ENCODE data around the gene HDAC11.

HDAC11 gene

GRCh38 chr3:13528217-13528867 is 48.2 kb downstream of the HDAC11 start:
- no peak for DNase-seq

GRCh38 chr3:13529196-13530112 is 49.3 kb downstream of the HDAC11 start:
- no peak for DNase-seq

GRCh38 chr3:13530241-13531009 is 50.3 kb downstream of the HDAC11 start:
- DNase-seq = no peak

GRCh38 chr3:13532085-13532484 is 52.0 kb downstream of the HDAC11 start:
- DNase-seq = no peak

GRCh38 chr3:13532631-13533030 is 52.5 kb downstream of the HDAC11 start:
- no peak for DNase-seq

- no peak for DNase-seq
These were observed 53.8 kb downstream of the HDAC11 start for GRCh38 chr3:13533885-13534301.

GRCh38 chr3:13535526-13535875 is 55.4 kb downstream of the HDAC11 start:
- DNase-seq = no peak

DNA sequence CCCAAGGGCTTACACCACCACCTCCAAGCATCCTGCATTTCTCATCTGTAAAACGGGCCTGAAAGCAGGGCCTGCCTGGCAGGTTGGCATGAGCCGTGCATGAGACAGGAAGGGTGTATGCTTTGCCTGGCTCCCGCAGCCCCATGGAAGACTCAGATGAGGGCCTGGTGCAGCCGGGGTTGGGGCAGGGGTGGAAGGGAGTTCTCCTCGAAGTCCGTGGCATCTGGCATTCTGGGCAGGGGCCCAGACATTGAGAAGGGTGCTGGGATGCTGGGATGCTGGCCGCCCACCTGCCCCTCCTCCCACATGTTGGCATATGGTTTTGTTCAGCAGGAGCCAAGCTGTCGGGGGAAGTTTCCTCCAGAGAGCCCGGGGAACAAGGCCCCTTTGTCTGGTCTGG is 55.8 kb downstream of the HDAC11 start:
- no peak for DNase-seq

DNA sequence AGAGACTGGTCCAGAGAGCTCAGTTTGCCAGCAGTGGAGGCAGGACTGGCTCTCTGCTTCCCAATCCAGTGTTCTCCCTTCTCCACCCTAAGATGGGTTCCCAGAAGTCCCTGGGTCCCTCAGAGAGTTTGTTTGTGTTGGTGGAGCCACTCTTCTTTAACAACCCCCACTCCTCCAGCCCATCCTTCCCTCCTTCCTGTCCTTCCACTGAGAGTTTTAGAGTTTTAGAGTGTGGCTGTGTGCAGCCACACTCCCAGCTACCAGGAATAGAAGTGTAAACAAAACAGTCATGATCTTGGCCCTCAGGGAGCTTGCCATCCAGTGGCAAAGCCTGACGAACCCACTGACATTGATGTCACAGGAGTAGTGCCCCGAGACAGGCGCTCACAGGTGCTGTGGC is 56.3 kb downstream of the HDAC11 start:
- no peak for DNase-seq

DNA sequence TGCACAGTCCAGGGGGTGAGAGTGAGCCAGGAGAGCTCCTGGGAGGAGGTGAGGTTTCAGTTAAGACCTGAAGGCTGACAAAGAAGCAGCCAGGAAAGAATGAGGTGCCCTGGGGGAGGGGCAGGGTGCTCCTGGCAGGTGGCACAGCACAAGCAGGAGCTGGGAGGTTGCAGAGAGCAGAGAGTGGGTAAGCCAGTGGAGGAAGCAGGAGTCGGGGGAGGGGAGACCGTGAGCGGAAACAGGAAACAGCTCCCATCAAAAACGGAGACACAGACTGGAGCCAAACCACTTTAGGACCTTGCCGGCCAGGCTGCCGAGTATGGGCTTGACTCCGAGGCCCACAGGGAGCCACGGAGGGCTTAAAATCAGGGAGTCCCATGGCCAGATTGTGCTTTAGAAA is 56.7 kb downstream of the HDAC11 start:
- DNase-seq = no peak

GRCh38 chr3:13537244-13537908 is 57.3 kb downstream of the HDAC11 start:
- DNase-seq = no peak

GRCh38 chr3:13537909-13538296 is 57.8 kb downstream of the HDAC11 start:
- DNase-seq = no peak

DNA sequence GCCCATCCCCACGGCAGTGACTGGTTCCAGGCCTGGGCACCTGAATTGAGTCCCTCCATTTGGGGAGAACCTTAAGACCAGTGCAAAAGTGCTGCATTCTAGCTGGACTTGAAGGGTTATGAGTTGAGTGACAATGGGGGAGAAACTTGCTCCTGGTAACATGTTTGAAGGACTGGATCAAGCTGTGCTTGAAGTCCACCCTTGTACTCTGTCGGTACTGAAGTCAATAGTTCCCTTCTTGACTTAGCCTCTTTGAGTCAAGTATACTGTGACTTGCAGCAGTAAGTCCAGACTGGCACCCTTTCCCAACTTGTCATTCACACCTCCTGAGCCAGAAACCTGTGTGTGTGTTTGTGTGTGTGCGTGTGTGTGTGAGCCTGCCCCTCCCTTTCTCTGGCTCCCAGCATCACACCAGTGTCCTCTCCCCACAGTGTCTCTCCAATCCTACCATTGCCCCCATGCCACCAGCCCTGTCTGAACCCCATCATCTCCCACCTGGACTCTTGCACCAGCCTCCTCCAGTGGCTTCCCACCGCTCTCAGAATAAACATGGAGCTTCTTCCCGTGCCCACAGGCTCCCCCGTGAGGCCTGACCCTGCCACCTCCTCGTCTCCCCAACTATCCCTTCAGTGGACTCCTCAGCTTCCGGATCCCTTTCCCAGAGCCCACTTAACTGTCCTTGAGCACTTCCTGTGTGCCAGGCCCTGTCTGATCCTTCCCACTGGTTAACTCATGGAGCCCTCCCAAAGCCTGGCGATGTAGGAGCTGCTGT is 58.6 kb downstream of the HDAC11 start:
- no peak for DNase-seq

DNA sequence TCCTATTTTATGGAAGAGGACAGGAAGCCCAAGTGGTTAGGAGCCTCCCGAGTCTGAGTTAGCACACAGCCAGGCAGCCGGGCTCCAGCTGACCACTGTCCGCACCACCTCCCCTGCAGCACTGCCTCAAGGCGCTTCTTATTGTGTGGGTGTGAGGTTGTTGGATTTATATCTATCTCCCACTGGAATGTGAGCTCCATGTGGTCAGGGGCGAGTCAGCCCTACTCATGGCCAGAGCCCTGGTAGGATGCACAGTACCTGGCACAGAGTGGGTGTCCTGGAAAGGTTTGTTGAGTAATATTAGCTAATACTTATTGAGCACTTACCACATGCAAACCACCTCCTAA is 59.2 kb downstream of the HDAC11 start:
- DNase-seq = no peak

GRCh38 chr3:13539671-13540070 is 59.6 kb downstream of the HDAC11 start:
- no peak for DNase-seq

GRCh38 chr3:13540297-13540995 is 60.3 kb downstream of the HDAC11 start:
- DNase-seq = no peak

- DNase-seq = no peak
These were observed 61.6 kb downstream of the HDAC11 start for GRCh38 chr3:13541691-13542090.

DNA sequence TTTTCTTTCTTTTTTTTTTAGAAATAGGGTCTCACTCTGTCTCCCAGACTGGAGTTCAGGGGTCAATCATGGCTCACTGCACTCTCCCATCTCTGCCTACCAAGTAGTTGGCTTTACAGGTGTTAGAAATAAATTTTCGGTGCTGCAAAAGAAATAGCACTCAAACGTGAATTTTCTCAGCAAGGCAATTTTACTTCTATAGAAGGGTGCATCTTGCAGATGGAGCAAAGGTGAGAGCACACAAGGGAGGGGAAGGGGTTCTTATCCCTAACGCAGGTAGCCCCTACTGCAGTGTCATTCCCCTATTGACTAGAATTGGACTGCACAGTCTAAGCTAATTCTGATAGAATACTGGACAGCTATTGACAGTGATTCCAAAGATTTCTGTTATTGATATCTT is 62.0 kb downstream of the HDAC11 start:
- no peak for DNase-seq

DNA sequence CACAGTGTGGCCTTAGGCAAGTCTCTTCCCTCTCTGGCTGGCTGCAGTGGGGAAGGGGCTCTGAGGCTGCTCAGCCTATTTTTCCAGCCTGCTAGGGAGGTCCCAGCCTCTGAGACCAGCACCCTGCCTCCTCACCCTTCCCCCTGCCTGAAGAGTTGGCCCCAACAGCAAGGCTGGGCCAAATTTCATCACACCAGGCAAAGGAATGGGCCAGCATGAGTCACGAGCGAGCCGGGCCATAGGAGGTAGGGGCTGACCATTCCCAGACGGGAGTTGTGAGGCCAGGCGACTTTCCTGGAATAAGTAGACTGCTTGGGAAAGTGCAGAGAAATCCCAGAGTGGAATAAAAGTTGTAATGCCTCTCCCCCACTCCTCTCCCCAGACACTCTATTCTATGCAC is 63.1 kb downstream of the HDAC11 start:
- no peak for DNase-seq

GRCh38 chr3:13544293-13544831 is 64.3 kb downstream of the HDAC11 start:
- peak; percentile 50 for DNase-seq

DNA sequence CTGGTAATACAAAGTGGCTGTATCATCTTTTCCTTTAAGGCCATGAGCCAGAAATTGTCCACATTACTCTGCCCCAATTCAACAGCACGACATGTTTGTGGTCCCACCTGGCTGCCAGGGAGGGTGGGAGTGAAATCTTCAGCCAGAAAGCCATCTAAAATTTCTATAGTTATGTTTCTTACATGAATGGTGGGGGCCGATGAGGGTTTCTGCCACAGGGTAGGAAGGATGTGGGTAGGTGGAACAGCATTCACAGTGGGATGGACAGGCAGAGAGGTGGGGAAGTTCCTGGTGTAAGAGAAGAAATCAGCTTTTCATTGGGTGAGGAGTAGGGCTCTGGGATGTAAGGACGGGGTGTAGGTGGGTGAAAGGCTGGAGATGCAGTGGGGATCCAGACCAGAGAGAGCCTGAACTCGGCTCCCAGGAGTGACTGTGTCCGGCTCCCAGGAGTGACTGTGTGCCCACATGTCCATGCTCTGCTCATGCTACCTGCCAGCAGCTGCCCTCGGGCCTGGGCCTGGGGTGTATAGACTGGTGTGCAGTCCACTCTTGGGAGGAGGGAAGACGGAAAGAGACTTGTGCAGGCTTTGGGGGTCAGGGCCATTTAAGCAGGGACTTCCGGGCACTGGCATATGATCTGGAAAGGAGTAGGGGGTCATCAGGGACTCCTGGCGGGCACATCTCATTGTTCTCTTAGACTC is 65.0 kb downstream of the HDAC11 start:
- no peak for DNase-seq

All from CD4-positive, alpha-beta T cell treated with Interleukin-10 for 1 hour (primary cell).